ENCODE results near the gene HIF1A. TPM values are rescaled to one million over a fixed set of nuclear protein-coding genes. Genes with fewer than 3 reads are reported as not detected.

HIF1A gene
- polyA plus RNA-seq, 4 donors = 19.5 to 50.5 (median 35.2) TPM

- DNase-seq = no peak
- 56 to 60% (median 59%) methylated on average over 5 of the region's 5 CpGs for WGBS, 3 donors
- peaks cover 0 to 4% (median 2%) of the 10 kb centered on the region in 3 donors for H3K4me1 ChIP-seq (ENCODE audit: control insufficient read depth in 3 of 3, insufficient read depth in 2 of 3, low read depth in 1 of 3, low read length in 2 of 3)
- H3K27me3 ChIP-seq (ENCODE audit: control insufficient read depth in 3 of 3, insufficient read depth in 3 of 3, low read length in 3 of 3) = no peaks in the 10 kb centered on the region
- H3K36me3 ChIP-seq (ENCODE audit: control insufficient read depth in 3 of 3, insufficient read depth in 2 of 3, low read depth in 1 of 3, low read length in 3 of 3) = no peaks in the 10 kb centered on the region
- FAIRE-seq = no peak
- H3K9me3 ChIP-seq (ENCODE audit: control insufficient read depth in 2 of 2, insufficient read depth in 1 of 2, low read depth in 1 of 2, low read length in 1 of 2) = peaks cover 0 to 2% of the 10 kb centered on the region in 2 donors
- H3K4me3 ChIP-seq (ENCODE audit: low read depth in 1 of 3, low read length in 3 of 3) = peak overlapping the region in 2 of 3 donors; percentile 45 to 96
- H3K27ac ChIP-seq (ENCODE audit: low read depth in 1 of 3, low read length in 2 of 3) = peak overlapping the region; percentile 75 to 91 (median 89)
These were observed 66.2 kb downstream of the HIF1A start for GRCh38 chr14:61761557-61761956.

GRCh38 chr14:61761959-61762786 lies 66.9 kb downstream of the HIF1A start, which contains the start of gene SNAPC1:
SNAPC1 (plus strand) TSS chr14:61762420; CDS start chr14:61762461, 41 bp downstream.
- Histone ChIP-seq H3K4me1 (ENCODE audit: control insufficient read depth in 3 of 3, insufficient read depth in 2 of 3, low read depth in 1 of 3, low read length in 2 of 3) (peaks cover 0 to 4% (median 2%) of the 10 kb centered on the region in 3 donors), H3K36me3 (ENCODE audit: control insufficient read depth in 3 of 3, insufficient read depth in 2 of 3, low read depth in 1 of 3, low read length in 3 of 3) (no peaks in the 10 kb centered on the region), H3K4me3 (ENCODE audit: low read depth in 1 of 3, low read length in 3 of 3) (peak within 1 kb of the TSS; percentile 62 to 96 (median 66)), H3K27ac (ENCODE audit: low read depth in 1 of 3, low read length in 2 of 3) (peak within 1 kb of the TSS; percentile 75 to 91 (median 89)), H3K9me3 (ENCODE audit: control insufficient read depth in 2 of 2, insufficient read depth in 1 of 2, low read depth in 1 of 2, low read length in 1 of 2) (peaks cover 0 to 2% of the 10 kb centered on the region in 2 donors), H3K27me3 (ENCODE audit: control insufficient read depth in 3 of 3, insufficient read depth in 3 of 3, low read length in 3 of 3) (no peaks in the 10 kb centered on the region)
- 0 to 1% (median 0%) methylated on average over 45 to 49 of the region's 49 CpGs for WGBS, 3 donors
- DNase-seq (peak; percentile 99), FAIRE-seq (no peak)

GRCh38 chr14:61764342-61765122 lies 69.2 kb downstream of the HIF1A start:
- FAIRE-seq (no peak), DNase-seq (peak in 1 of 2 donors; percentile 41)
- Histone ChIP-seq H3K27ac (ENCODE audit: low read depth in 1 of 3, low read length in 2 of 3) (no peak overlapping the region), H3K27me3 (ENCODE audit: control insufficient read depth in 3 of 3, insufficient read depth in 3 of 3, low read length in 3 of 3) (no peaks in the 10 kb centered on the region), H3K9me3 (ENCODE audit: control insufficient read depth in 2 of 2, insufficient read depth in 1 of 2, low read depth in 1 of 2, low read length in 1 of 2) (peaks cover 0 to 2% of the 10 kb centered on the region in 2 donors), H3K36me3 (ENCODE audit: control insufficient read depth in 3 of 3, insufficient read depth in 2 of 3, low read depth in 1 of 3, low read length in 3 of 3) (peaks cover 0 to 8% (median 1%) of the 10 kb centered on the region in 3 donors), H3K4me1 (ENCODE audit: control insufficient read depth in 3 of 3, insufficient read depth in 2 of 3, low read depth in 1 of 3, low read length in 2 of 3) (peaks cover 0 to 4% (median 2%) of the 10 kb centered on the region in 3 donors), H3K4me3 (ENCODE audit: low read depth in 1 of 3, low read length in 3 of 3) (no peak overlapping the region)
- WGBS, 3 donors = 70 to 78% (median 74%) methylated on average over 5 of the region's 5 CpGs

- DNase-seq (no peak), FAIRE-seq (no peak)
- H3K27ac ChIP-seq (ENCODE audit: low read depth in 1 of 3, low read length in 2 of 3) = no peak overlapping the region
- no peak overlapping the region for H3K4me3 ChIP-seq (ENCODE audit: low read depth in 1 of 3, low read length in 3 of 3)
- no peaks in the 10 kb centered on the region for H3K27me3 ChIP-seq (ENCODE audit: control insufficient read depth in 3 of 3, insufficient read depth in 3 of 3, low read length in 3 of 3)
- 79 to 93% (median 89%) methylated on average over 15 of the region's 15 CpGs for WGBS, 3 donors
- H3K36me3 ChIP-seq (ENCODE audit: control insufficient read depth in 3 of 3, insufficient read depth in 2 of 3, low read depth in 1 of 3, low read length in 3 of 3) = peaks cover 0 to 12% (median 3%) of the 10 kb centered on the region in 3 donors
- peaks cover 0 to 4% (median 2%) of the 10 kb centered on the region in 3 donors for H3K4me1 ChIP-seq (ENCODE audit: control insufficient read depth in 3 of 3, insufficient read depth in 2 of 3, low read depth in 1 of 3, low read length in 2 of 3)
- H3K9me3 ChIP-seq (ENCODE audit: control insufficient read depth in 2 of 2, insufficient read depth in 1 of 2, low read depth in 1 of 2, low read length in 1 of 2) = peaks cover 0 to 2% of the 10 kb centered on the region in 2 donors
These were observed 70.1 kb downstream of the HIF1A start for GRCh38 chr14:61765225-61765943.

DNA sequence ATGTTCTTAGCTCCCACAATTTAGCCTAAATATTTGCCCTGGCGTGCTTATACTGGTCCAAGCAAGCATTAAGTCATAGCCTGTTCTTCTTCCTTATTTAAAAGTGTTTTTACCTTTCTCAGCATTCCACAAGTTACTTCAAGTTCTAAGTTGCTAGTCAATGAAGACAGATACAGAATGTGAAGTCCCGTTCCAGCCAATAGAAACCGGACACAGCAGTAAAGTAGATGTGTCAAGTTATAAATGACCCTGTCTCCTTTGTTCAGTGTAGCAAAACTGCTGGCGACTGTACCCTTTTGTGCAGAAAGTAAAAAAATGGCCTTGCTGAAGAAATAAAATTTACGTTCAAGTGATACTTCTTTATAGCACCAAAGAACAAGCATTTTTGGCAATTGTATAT lies 70.8 kb downstream of the HIF1A start:
- no peak for DNase-seq
- no peak for FAIRE-seq
- peaks cover 0 to 4% (median 2%) of the 10 kb centered on the region in 3 donors for H3K4me1 ChIP-seq (ENCODE audit: control insufficient read depth in 3 of 3, insufficient read depth in 2 of 3, low read depth in 1 of 3, low read length in 2 of 3)
- 80 to 92% (median 91%) methylated on average over 5 of the region's 5 CpGs for WGBS, 3 donors
- peaks cover under 1 to 18% (median 5%) of the 10 kb centered on the region in 3 donors for H3K36me3 ChIP-seq (ENCODE audit: control insufficient read depth in 3 of 3, insufficient read depth in 2 of 3, low read depth in 1 of 3, low read length in 3 of 3)
- H3K9me3 ChIP-seq (ENCODE audit: control insufficient read depth in 2 of 2, insufficient read depth in 1 of 2, low read depth in 1 of 2, low read length in 1 of 2) = no peaks in the 10 kb centered on the region
- no peaks in the 10 kb centered on the region for H3K27me3 ChIP-seq (ENCODE audit: control insufficient read depth in 3 of 3, insufficient read depth in 3 of 3, low read length in 3 of 3)
- no peak overlapping the region for H3K4me3 ChIP-seq (ENCODE audit: low read depth in 1 of 3, low read length in 3 of 3)
- H3K27ac ChIP-seq (ENCODE audit: low read depth in 1 of 3, low read length in 2 of 3) = no peak overlapping the region

DNA sequence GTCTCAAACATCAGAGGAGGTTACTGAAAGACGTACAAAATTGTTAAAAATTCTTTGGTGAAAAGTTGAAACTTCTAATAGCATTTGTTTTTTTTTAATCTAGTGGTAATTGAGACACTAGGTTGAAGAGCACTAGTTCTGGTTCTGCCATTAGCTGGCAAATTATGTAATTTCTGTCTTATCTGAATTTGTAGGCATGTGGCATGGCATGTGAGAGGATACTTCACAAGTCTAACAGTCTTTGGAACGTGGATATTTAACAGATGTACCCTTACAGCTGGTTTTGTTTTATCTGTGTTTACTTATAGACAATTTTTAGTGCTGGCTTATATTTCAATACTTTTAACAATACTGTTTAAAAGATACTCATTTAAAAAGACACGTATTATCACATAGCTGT lies 72.9 kb downstream of the HIF1A start:
- FAIRE-seq (no peak), DNase-seq (no peak)
- peaks cover 0 to 2% (median 0%) of the 10 kb centered on the region in 3 donors for H3K4me1 ChIP-seq (ENCODE audit: control insufficient read depth in 3 of 3, insufficient read depth in 2 of 3, low read depth in 1 of 3, low read length in 2 of 3)
- no peaks in the 10 kb centered on the region for H3K9me3 ChIP-seq (ENCODE audit: control insufficient read depth in 2 of 2, insufficient read depth in 1 of 2, low read depth in 1 of 2, low read length in 1 of 2)
- 76 to 83% (median 79%) methylated on average over 3 of the region's 3 CpGs for WGBS, 3 donors
- no peaks in the 10 kb centered on the region for H3K27me3 ChIP-seq (ENCODE audit: control insufficient read depth in 3 of 3, insufficient read depth in 3 of 3, low read length in 3 of 3)
- H3K4me3 ChIP-seq (ENCODE audit: low read depth in 1 of 3, low read length in 3 of 3) = no peak overlapping the region
- H3K27ac ChIP-seq (ENCODE audit: low read depth in 1 of 3, low read length in 2 of 3) = no peak overlapping the region
- H3K36me3 ChIP-seq (ENCODE audit: control insufficient read depth in 3 of 3, insufficient read depth in 2 of 3, low read depth in 1 of 3, low read length in 3 of 3) = peaks cover 2 to 24% (median 10%) of the 10 kb centered on the region in 3 donors

GRCh38 chr14:61769893-61770292 lies 74.6 kb downstream of the HIF1A start:
- DNase-seq (no peak), FAIRE-seq (no peak)
- 69 to 94% (median 89%) methylated on average over 3 of the region's 3 CpGs for whole genome bisulfite sequencing, 3 donors
- H3K4me3 ChIP-seq (ENCODE audit: low read depth in 1 of 3, low read length in 3 of 3) = no peak overlapping the region
- H3K27me3 ChIP-seq (ENCODE audit: control insufficient read depth in 3 of 3, insufficient read depth in 3 of 3, low read length in 3 of 3) = no peaks in the 10 kb centered on the region
- H3K27ac ChIP-seq (ENCODE audit: low read depth in 1 of 3, low read length in 2 of 3) = no peak overlapping the region
- H3K36me3 ChIP-seq (ENCODE audit: control insufficient read depth in 3 of 3, insufficient read depth in 2 of 3, low read depth in 1 of 3, low read length in 3 of 3) = peaks cover 2 to 32% (median 15%) of the 10 kb centered on the region in 3 donors
- no peaks in the 10 kb centered on the region for H3K4me1 ChIP-seq (ENCODE audit: control insufficient read depth in 3 of 3, insufficient read depth in 2 of 3, low read depth in 1 of 3, low read length in 2 of 3)
- H3K9me3 ChIP-seq (ENCODE audit: control insufficient read depth in 2 of 2, insufficient read depth in 1 of 2, low read depth in 1 of 2, low read length in 1 of 2) = no peaks in the 10 kb centered on the region

GRCh38 chr14:61774861-61775260 lies 79.5 kb downstream of the HIF1A start:
- DNase-seq (no peak), FAIRE-seq (no peak)
- Histone ChIP-seq H3K9me3 (ENCODE audit: control insufficient read depth in 2 of 2, insufficient read depth in 1 of 2, low read depth in 1 of 2, low read length in 1 of 2) (no peaks in the 10 kb centered on the region), H3K36me3 (ENCODE audit: control insufficient read depth in 3 of 3, insufficient read depth in 2 of 3, low read depth in 1 of 3, low read length in 3 of 3) (peaks cover 2 to 30% (median 14%) of the 10 kb centered on the region in 3 donors), H3K4me3 (ENCODE audit: low read depth in 1 of 3, low read length in 3 of 3) (no peak overlapping the region), H3K4me1 (ENCODE audit: control insufficient read depth in 3 of 3, insufficient read depth in 2 of 3, low read depth in 1 of 3, low read length in 2 of 3) (no peaks in the 10 kb centered on the region), H3K27me3 (ENCODE audit: control insufficient read depth in 3 of 3, insufficient read depth in 3 of 3, low read length in 3 of 3) (no peaks in the 10 kb centered on the region), H3K27ac (ENCODE audit: low read depth in 1 of 3, low read length in 2 of 3) (no peak overlapping the region)
- 88 to 100% (median 97%) methylated on average over 1 of the region's 1 CpG for WGBS, 3 donors
